Natural killer cell treated with Interleukin-12 subunit alpha and Interleukin-12 subunit beta and Interleukin-15 and Interleukin-18, amount 100 ng/mL, for 72 hours (primary cell): ENCODE results near the gene FGD5. TPM values are rescaled to one million over a fixed set of nuclear protein-coding genes. Genes with fewer than 3 reads are reported as not detected.
A peak's percentile ranks its signal among the peaks of the same experiment; 100 is the strongest.

Experiments used
- ATAC-seq, 2 donors: fragments of 150-1000 bp; cut with Tn5 transposase in 1 of 2; sonication (Bioruptor Pico), chemical (Tn5 transposase) in 1 of 2; 2 replicates each; pipeline ENCODE4 v1.10.0; 2021
- DNase-seq: peaks from one replicate; pipeline ENCODE4 v3.0.0; 2022; ENCODE audit warnings: low spot score
- H3K27ac Mint-ChIP-seq, 2 donors: 1 replicate in 1 of 2; 2 replicates in 1 of 2; pipeline ENCODE4 v1.8.0; 2022; ENCODE audit warnings: mixed read lengths in 2 of 2, mild to moderate bottlenecking in 1 of 2, moderate library complexity in 1 of 2
- H3K27me3 Mint-ChIP-seq, 2 donors: 1 replicate in 1 of 2; 2 replicates in 1 of 2; pipeline ENCODE4 v1.8.0; 2022; ENCODE audit warnings: mixed read lengths in 2 of 2
- H3K36me3 Mint-ChIP-seq: one replicate; pipeline ENCODE4 v1.8.0; 2022; ENCODE audit warnings: mixed read lengths
- H3K4me1 Mint-ChIP-seq, 2 donors: 1 replicate in 1 of 2; 2 replicates in 1 of 2; pipeline ENCODE4 v1.8.0; 2022; ENCODE audit warnings: low read depth in 2 of 2, mixed read lengths in 2 of 2, mild to moderate bottlenecking in 1 of 2
- H3K4me3 Mint-ChIP-seq: one replicate; pipeline ENCODE4 v1.8.0; 2022; ENCODE audit warnings: mixed read lengths
- H3K9me3 Mint-ChIP-seq: 2 replicates; pipeline ENCODE4 v1.8.0; 2022; ENCODE audit warnings: mixed read lengths
- total RNA-seq, 2 donors: library from RNA; stranded (reverse); gene quantifications; one replicate each; pipeline ENCODE4 v1.2.3, GENCODE V29; 2022

FGD5 gene
- total RNA-seq, 2 donors from 2014 or later: not detected

DNA sequence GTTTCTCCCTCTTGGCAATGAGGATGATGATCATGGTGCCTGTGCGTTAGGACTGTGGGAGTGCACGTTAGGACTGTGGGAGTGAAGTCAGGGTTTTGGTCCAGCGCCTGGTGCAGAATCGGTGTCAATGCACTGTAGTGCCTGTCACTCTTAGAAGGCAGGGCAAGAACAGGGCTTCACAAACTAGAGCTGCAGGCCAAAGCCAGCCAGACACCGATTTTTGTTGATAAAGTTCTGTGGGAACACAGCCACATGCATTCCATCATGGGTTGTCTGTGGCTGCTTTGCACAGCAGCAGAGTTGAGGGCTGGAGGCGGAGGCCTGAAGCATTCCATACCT is 96.0 kb downstream of the FGD5 start:
- Mint-ChIP-seq H3K27me3 (peaks cover 10 to 16% of the 10 kb centered on the region in 2 donors), H3K27ac (no peak overlapping the region), H3K9me3 (no peaks in the 10 kb centered on the region), H3K36me3 (no peaks in the 10 kb centered on the region), H3K4me1 (no peaks in the 10 kb centered on the region), H3K4me3 (no peak overlapping the region)
- ATAC-seq (no peak), DNase-seq (no peak)

DNA sequence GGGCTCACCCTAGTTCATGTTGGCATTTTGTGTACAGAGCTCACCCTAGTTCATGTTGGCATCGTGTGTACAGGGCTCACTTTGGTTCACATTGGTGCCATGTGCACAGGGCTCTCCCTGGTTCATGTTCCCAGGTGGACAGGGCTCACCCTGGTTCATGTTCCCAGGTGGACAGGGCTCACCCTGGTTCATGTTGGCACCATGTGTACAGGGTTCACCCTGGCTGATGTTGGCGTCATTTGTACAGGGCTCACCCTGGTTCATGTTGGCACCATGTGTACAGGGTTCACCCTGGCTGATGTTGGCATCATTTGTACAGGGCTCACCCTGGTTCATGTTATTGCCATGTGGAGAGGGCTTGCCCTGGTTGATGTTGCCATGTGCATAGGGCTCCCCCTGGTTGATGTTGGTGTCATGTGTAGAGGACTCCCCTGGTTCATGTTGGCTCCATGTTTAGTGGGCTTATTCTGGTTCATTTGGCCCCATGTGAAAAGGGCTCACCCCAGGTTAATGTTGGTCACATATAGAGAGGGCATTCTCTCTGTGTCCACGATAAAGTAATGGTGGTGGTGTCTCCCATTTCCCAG is 97.0 kb downstream of the FGD5 start:
- Mint-ChIP-seq H3K4me3 (no peak overlapping the region), H3K27me3 (peaks cover 10 to 16% of the 10 kb centered on the region in 2 donors), H3K27ac (no peak overlapping the region), H3K9me3 (no peaks in the 10 kb centered on the region), H3K36me3 (no peaks in the 10 kb centered on the region), H3K4me1 (no peaks in the 10 kb centered on the region)
- ATAC-seq (peak; percentile 21), DNase-seq (no peak)

DNA sequence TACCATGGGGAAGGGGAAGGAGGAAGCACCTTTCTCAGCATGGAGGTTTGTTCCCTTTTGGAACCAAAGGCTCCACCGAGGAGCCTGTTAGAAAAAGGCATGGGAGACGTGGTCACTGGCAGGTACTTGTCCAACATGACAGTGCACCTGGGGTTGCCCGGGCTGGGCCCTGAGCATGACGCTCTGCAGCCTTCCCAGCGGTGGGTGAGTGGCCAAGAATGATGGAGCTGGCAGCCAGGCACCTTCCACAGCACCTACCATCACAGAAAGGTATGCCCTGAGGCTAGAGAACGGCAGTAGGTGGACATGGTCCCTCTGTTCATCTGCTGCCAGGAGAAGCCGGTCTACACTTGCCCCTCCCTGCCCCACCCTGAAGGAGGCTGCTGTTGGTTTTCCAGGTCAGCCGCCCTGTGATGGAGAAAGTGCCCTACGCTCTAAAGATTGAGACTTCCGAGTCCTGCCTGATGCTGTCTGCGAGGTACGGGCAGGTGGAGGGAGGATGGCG is 99.6 kb downstream of the FGD5 start:
- no peak overlapping the region for H3K4me3 Mint-ChIP-seq
- no peaks in the 10 kb centered on the region for H3K9me3 Mint-ChIP-seq
- H3K27me3 Mint-ChIP-seq: peaks cover 5 to 16% of the 10 kb centered on the region in 2 donors
- H3K4me1 Mint-ChIP-seq: no peaks in the 10 kb centered on the region
- no peaks in the 10 kb centered on the region for H3K36me3 Mint-ChIP-seq
- ATAC-seq (no peak), DNase-seq (no peak)
- H3K27ac Mint-ChIP-seq: no peak overlapping the region

DNA sequence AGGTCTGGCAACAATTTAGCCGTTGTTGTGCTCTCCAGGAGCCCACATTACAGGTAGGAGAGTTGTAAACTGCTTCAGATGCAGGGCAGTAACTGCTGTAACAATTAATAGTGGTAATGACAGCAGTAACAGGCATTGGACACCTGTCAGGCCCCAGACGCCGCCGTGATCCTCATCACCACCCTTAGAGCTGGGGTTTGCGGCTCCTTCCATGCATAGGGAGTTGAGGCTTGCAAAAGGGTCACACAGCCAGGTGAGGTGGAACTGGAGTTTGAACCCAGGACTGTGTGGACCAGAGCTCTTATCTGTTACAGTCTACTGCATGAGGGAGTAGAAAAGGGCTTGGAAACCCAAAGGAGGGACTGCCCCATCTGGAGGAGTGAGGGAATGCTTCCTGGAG is 101.8 kb downstream of the FGD5 start:
- H3K27ac Mint-ChIP-seq: no peak overlapping the region
- no peaks in the 10 kb centered on the region for H3K9me3 Mint-ChIP-seq
- peaks cover 0 to 10% of the 10 kb centered on the region in 2 donors for H3K27me3 Mint-ChIP-seq
- no peak overlapping the region for H3K4me3 Mint-ChIP-seq
- ATAC-seq: no peak
- H3K4me1 Mint-ChIP-seq: no peaks in the 10 kb centered on the region
- DNase-seq: no peak
- no peaks in the 10 kb centered on the region for H3K36me3 Mint-ChIP-seq

DNA sequence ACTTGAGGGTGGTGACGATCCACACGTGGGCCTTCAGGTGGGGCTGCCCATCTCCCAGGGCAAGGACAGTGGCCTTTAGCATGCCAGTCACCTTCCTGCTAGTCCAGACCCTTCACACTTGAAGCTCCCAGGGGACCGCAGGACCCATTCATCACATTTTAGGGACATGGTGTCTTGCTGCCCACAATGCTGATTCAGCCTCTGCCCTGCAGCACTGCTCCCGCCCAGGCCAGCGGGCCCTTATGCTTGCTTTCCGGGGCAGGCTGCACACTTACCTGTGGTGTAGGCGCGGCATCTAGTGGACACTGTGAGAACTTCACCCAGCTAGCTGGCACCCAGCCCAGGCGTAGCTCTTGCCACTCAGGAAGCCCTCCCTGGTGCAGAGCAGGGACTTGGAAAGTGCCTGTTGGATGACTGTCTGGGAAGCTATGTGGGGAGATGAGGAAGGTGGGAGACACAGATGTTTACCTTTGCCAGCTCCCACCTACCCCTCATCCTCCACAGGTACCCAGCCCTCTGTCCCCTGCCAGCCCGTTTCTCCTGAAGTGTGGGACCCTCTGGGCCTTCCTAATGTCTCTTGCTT is 102.4 kb downstream of the FGD5 start:
- Mint-ChIP-seq H3K4me3 (no peak overlapping the region), H3K9me3 (no peaks in the 10 kb centered on the region), H3K27me3 (peaks cover 0 to 10% of the 10 kb centered on the region in 2 donors), H3K27ac (no peak overlapping the region), H3K4me1 (no peaks in the 10 kb centered on the region), H3K36me3 (no peaks in the 10 kb centered on the region)
- ATAC-seq: peak; percentile 88 to 89
- peak; percentile 79 for DNase-seq

DNA sequence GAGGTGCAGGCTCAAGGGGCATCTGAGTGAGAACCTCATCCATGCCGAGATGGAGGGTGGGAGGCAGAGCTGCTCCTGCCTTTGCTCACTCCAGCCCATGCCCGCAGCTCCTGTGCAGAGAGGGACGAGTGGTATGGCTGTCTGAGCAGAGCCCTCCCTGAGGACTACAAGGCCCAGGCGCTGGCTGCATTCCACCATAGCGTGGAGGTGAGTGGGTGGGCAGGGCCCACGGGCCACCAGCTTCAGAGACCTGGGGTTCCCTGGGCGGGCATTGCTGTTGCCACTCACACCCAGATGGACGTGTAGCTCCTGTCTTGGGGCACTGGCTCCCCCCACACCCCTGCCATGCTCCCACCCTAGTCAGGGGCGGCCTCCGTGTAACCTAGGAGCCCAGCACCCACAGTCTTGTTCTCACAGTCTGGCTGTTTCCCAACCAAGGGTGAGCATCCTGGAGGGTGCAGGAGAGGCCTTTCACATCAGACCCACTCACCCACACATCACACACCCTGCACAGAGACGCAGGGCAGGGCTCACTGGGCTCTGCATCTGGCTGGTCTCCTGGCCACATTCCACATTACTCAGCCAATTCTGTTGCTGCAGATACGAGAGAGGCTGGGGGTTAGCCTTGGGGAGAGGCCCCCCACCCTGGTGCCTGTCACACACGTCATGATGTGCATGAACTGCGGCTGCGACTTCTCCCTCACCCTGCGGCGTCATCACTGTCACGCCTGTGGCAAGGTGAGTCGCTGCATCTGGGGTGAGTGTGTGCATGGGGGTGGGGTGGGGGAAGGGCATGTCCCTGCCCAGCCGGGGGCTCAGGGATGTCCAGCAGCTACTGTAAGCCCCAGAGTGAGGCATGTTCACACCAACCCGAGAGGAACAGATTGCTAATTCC is 103.3 kb downstream of the FGD5 start:
- no peak for DNase-seq
- ATAC-seq: no peak
- no peaks in the 10 kb centered on the region for H3K4me1 Mint-ChIP-seq
- H3K27ac Mint-ChIP-seq: no peak overlapping the region
- H3K4me3 Mint-ChIP-seq: no peak overlapping the region
- no peaks in the 10 kb centered on the region for H3K9me3 Mint-ChIP-seq
- peaks cover 0 to 10% of the 10 kb centered on the region in 2 donors for H3K27me3 Mint-ChIP-seq
- H3K36me3 Mint-ChIP-seq: no peaks in the 10 kb centered on the region

DNA sequence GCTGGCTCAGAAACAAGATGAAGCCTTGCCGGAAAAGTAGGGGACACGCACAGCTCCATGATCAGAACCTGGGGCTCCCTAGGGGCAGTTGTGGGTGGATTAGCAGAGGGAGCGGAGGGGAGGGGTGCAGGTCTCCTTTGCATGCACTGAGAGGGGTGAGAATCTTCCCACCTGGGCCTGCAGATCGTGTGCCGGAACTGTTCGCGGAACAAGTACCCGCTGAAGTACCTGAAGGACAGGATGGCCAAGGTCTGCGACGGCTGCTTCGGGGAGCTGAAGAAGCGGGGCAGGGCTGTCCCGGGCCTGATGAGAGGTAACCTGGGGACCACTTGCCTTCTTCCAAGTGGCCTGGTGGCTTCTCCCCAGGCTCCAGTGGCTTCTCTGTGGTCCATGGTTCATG is 104.1 kb downstream of the FGD5 start:
- ATAC-seq (no peak), DNase-seq (no peak)
- Mint-ChIP-seq H3K4me1 (no peaks in the 10 kb centered on the region), H3K27ac (no peak overlapping the region), H3K9me3 (no peaks in the 10 kb centered on the region), H3K27me3 (peaks cover 0 to 4% of the 10 kb centered on the region in 2 donors), H3K4me3 (no peak overlapping the region), H3K36me3 (no peaks in the 10 kb centered on the region)

DNA sequence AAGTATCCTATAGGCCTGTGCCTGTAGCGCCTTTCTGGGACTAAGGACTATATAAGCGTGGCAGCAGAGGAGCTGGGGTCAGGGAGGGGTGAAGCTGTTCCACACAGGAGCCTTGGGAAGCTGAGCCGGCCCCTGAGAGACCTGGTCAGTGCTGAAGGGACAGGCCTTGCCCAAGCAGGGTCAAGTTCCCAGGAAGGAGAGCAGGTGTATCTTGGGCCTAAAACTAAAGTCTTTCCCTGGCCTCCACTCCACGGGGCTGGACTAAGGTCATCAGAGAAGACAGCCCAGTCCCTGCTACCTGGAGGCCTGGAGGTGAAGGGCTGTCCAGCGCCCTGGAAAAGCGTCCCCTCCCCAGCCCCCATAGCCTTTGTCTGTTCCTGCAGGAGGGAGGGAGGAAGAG is 104.7 kb downstream of the FGD5 start:
- Mint-ChIP-seq H3K36me3 (no peaks in the 10 kb centered on the region), H3K27me3 (no peaks in the 10 kb centered on the region), H3K27ac (no peak overlapping the region), H3K4me1 (no peaks in the 10 kb centered on the region), H3K9me3 (no peaks in the 10 kb centered on the region), H3K4me3 (no peak overlapping the region)
- ATAC-seq (no peak), DNase-seq (no peak)

DNA sequence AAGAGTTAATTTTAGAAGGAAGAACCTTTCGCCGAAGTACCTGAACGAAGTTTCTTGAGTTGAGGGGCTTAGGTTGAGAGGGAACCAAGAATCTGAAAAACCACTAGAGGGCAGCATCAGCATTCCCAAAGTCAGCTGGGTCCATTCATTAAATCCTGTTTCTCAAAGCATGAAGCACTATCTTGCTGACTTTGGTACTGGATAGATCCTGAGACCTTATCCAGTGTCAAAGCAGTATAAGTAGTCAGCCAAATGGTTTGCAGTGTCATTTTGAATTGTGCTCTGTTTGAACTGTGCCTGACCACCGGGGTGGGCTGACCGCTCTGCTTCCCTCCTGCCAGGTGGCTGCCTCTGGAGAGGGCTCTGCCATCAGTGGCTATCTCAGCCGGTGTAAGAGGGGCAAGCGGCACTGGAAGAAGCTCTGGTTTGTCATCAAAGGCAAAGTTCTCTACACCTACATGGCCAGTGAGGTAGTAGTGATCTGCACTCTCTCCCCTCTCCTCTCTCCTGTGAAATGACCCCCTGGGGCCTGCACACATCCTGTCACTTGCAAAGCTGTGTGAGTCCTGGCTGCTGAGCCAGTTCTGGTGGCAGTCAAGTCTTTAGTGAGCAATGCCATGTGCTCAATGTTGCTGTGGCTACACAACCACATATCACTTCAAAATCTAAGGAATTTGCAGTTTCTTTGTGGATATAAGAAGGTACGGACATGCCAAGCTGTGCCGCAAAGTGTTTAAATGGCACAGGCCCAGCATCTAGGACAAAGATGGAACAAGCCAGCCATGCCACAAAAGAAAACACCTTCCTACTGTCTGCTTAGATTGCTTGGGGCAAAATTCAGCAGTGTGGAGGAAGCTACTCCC is 107.2 kb downstream of the FGD5 start:
- H3K36me3 Mint-ChIP-seq: no peaks in the 10 kb centered on the region
- H3K4me1 Mint-ChIP-seq: no peaks in the 10 kb centered on the region
- no peak overlapping the region for H3K4me3 Mint-ChIP-seq
- no peak for DNase-seq
- no peaks in the 10 kb centered on the region for H3K9me3 Mint-ChIP-seq
- no peak for ATAC-seq
- H3K27ac Mint-ChIP-seq: no peak overlapping the region
- H3K27me3 Mint-ChIP-seq: no peaks in the 10 kb centered on the region

DNA sequence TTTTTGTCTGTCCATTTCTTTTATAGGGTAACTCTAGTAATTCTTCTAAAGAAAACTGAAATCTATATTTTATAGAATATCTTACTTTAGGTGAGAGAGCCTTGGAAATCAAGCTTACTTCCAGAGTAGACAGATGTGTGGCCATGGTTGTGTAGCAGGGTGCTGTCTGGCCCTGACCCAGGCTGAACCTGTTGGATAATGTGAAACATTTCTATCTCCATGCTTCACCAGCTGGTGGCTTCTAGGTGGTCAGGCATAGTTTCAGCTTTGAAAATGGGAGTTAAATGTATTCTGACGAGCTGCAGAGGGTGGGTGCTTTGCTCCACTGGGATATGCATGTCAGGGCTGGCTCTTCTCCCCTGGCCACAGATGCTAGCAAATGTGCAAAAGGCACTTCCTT is 107.8 kb downstream of the FGD5 start:
- H3K4me3 Mint-ChIP-seq: no peak overlapping the region
- ATAC-seq (no peak), DNase-seq (no peak)
- H3K36me3 Mint-ChIP-seq: no peaks in the 10 kb centered on the region
- no peaks in the 10 kb centered on the region for H3K27me3 Mint-ChIP-seq
- H3K4me1 Mint-ChIP-seq: no peaks in the 10 kb centered on the region
- no peak overlapping the region for H3K27ac Mint-ChIP-seq
- H3K9me3 Mint-ChIP-seq: no peaks in the 10 kb centered on the region

DNA sequence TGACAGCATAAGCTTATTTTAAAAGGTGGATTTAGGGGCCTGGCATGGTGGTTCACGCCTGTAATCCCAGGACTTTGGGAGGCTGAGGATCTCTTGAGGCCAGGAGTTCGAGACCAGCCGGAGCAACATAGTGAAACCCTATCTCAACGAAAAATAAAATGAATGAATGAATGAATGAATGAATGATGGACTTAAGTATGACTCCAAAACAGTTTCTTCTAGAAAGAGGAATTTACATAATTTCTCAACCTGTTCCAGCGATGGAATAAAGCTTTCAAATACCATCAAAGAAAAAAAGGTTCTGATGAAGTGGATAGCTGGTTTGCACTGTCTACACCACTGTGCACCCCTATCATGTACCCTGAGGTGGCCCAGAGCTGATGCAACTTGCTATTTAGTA is 108.5 kb downstream of the FGD5 start:
- Mint-ChIP-seq H3K9me3 (no peaks in the 10 kb centered on the region), H3K4me3 (no peak overlapping the region), H3K4me1 (no peaks in the 10 kb centered on the region), H3K27ac (no peak overlapping the region), H3K27me3 (no peaks in the 10 kb centered on the region), H3K36me3 (no peaks in the 10 kb centered on the region)
- no peak for ATAC-seq
- DNase-seq: no peak

DNA sequence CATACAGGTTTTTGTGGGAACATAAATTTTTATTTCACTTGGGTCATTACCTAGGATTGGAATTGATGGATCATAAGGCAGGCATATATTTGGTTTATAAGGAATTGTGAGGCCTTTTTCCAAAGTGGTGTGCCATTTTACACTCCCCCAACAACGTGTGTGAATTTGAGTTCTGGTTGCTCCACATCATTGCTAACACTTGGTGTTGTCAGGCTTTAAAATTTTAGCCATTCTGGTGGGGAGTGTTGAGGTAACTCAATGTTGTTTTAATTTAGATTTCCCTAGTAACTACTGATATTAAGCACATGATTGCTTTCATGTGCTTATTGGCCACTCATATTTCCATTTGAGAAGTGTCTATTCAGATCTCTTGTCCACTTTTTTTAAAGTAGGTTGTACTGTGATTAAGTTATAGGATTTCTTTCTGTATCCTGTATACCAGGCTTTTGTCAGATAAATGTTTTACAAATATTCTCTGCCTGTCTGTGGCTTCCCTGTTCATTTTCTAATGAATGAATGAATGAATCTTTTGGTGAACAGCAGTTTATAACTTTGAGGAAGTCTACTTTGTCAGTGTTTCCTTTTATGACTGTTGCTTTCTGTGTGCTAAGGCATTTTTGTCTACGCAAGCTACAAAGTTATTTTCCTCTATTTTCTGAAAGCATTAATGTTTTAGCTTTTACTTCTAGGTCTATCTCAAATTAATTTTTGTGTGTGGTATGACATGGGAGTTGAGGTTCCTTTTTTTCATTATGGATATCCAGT is 110.7 kb downstream of the FGD5 start:
- no peaks in the 10 kb centered on the region for H3K36me3 Mint-ChIP-seq
- no peak overlapping the region for H3K4me3 Mint-ChIP-seq
- ATAC-seq: no peak
- no peaks in the 10 kb centered on the region for H3K27me3 Mint-ChIP-seq
- H3K4me1 Mint-ChIP-seq: no peaks in the 10 kb centered on the region
- no peaks in the 10 kb centered on the region for H3K9me3 Mint-ChIP-seq
- DNase-seq: no peak
- no peak overlapping the region for H3K27ac Mint-ChIP-seq

DNA sequence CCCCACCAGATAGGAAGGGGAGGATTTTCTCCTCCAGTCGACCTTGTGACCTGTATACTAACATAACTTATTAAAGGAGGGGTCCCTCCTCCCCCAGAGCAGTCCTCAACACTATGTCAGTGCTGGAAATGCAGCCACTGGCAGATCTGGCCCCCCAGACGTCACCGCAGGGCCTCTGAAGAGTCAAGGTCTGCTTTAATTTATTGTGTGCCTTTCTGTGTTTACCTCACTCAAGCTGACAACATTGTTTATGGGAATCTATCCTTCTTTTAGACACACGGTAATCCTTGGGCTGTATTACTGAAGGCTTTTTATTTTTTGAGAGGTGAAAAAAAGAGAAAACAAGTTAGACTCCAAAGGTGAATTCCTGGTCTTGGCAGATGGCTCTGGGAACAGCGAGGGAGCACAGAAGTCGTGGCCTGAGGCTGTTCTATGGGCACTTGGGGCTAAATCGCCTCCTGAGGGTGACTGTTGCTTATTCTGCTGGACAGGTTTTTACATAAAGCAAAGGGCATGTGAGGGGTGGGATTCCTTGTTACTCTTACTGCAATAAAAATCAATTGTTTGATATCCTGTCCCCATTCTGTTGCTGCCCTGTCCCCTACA is 115.2 kb downstream of the FGD5 start:
- ATAC-seq (no peak), DNase-seq (no peak)
- H3K27ac Mint-ChIP-seq: no peak overlapping the region
- no peaks in the 10 kb centered on the region for H3K9me3 Mint-ChIP-seq
- no peaks in the 10 kb centered on the region for H3K4me1 Mint-ChIP-seq
- H3K27me3 Mint-ChIP-seq: no peaks in the 10 kb centered on the region
- H3K36me3 Mint-ChIP-seq: no peaks in the 10 kb centered on the region
- H3K4me3 Mint-ChIP-seq: no peak overlapping the region
